GM23338 (cell line): ENCODE data around the gene TARP.

ENCODE experiments used
- ATAC-seq: fragments of 200-7000 bp; cut with Tn5 transposase; 3 replicates; pipeline ENCODE4 v1.9.1; 2020
- DNase-seq: peaks from one replicate; pipeline ENCODE4 v3.0.0-alpha.2; 2015; ENCODE audit warnings: low spot score
- H2AFZ ChIP-seq: fragments of 200-600 bp; sonication (generic); 2 replicates; pipeline ENCODE4 v1.8.0; 2016; ENCODE audit warnings: antibody characterized with exemption, mild to moderate bottlenecking, moderate library complexity
- H3F3A ChIP-seq: fragments of 200-600 bp; sonication (generic); replicated peaks from 2 replicates; pipeline ENCODE4 v1.8.0; 2017; ENCODE audit warnings: antibody characterized with exemption, mixed run types, low read depth
- H3K27ac ChIP-seq: fragments of 200-600 bp; sonication (generic); 2 replicates; pipeline ENCODE4 v1.6.1; 2016; ENCODE audit warnings: low read depth
- H3K27me3 ChIP-seq: fragments of 200-600 bp; sonication (generic); 2 replicates; pipeline ENCODE4 v1.8.0; 2016; ENCODE audit warnings: mild to moderate bottlenecking, mixed run types, moderate library complexity; ENCODE audit not compliant: insufficient read depth
- H3K36me3 ChIP-seq: fragments of 200-600 bp; sonication (generic); 2 replicates; pipeline ENCODE4 v1.8.0; 2016; ENCODE audit warnings: mild to moderate bottlenecking; ENCODE audit not compliant: insufficient read depth
- H3K4me1 ChIP-seq: fragments of 200-600 bp; sonication (generic); 2 replicates; pipeline ENCODE4 v1.8.0; 2016; ENCODE audit warnings: mild to moderate bottlenecking, moderate library complexity; ENCODE audit not compliant: insufficient read depth
- H3K4me2 ChIP-seq: fragments of 200-600 bp; sonication (generic); 2 replicates; pipeline ENCODE4 v1.7.1; 2017; ENCODE audit warnings: mixed run types
- H3K4me3 ChIP-seq: fragments of 200-600 bp; sonication (generic); 2 replicates; pipeline ENCODE4 v1.6.1; 2016; ENCODE audit warnings: mixed run types
- H3K79me2 ChIP-seq: fragments of 200-600 bp; sonication (generic); replicated peaks from 2 replicates; pipeline ENCODE4 v1.8.0; 2017; ENCODE audit warnings: mild to moderate bottlenecking; ENCODE audit not compliant: insufficient read depth
- H3K9me2 ChIP-seq: fragments of 200-600 bp; sonication (generic); 2 replicates; pipeline ENCODE4 v1.8.0; 2017; ENCODE audit not compliant: insufficient read depth
- H4K20me1 ChIP-seq: fragments of 200-600 bp; sonication (generic); replicated peaks from 2 replicates; pipeline ENCODE4 v1.8.0; 2017; ENCODE audit warnings: mild to moderate bottlenecking; ENCODE audit not compliant: insufficient read depth
- H3K27ac Mint-ChIP-seq: 2 replicates; pipeline ENCODE4 v1.8.0; 2020; ENCODE audit warnings: inconsistent platforms, mild to moderate bottlenecking, moderate library complexity, mixed read lengths
- H3K27me3 Mint-ChIP-seq: 3 replicates; pipeline ENCODE4 v1.8.0; 2022; ENCODE audit warnings: low read depth, mild to moderate bottlenecking, moderate library complexity, mixed read lengths, inconsistent platforms; ENCODE audit not compliant: insufficient read depth, poor library complexity
- H3K36me3 Mint-ChIP-seq: 3 replicates; pipeline ENCODE4 v1.8.0; 2021; ENCODE audit warnings: low read depth, mild to moderate bottlenecking, inconsistent platforms, moderate library complexity, mixed read lengths
- H3K4me1 Mint-ChIP-seq: 3 replicates; pipeline ENCODE4 v1.8.0; 2020; ENCODE audit warnings: mild to moderate bottlenecking, inconsistent platforms, mixed read lengths
- H3K4me3 Mint-ChIP-seq: 3 replicates; pipeline ENCODE4 v1.8.0; 2021; ENCODE audit warnings: moderate library complexity, mild to moderate bottlenecking, inconsistent platforms, mixed read lengths
- H3K9me3 Mint-ChIP-seq: 3 replicates; pipeline ENCODE4 v1.8.0; 2020; ENCODE audit warnings: moderate library complexity, mild to moderate bottlenecking, inconsistent platforms, mixed read lengths
- CREB1 ChIP-seq: fragments of 250-450 bp; sonication (Bioruptor Pico); IDR thresholded peaks from 2 replicates; pipeline ENCODE4 v1.5.0; 2020; ENCODE audit warnings: low read depth, mild to moderate bottlenecking, moderate library complexity
- EZH2 ChIP-seq: fragments of 200-600 bp; sonication (generic); IDR thresholded peaks from one replicate; pipeline ENCODE4 v1.8.0; 2017; ENCODE audit warnings: antibody characterized with exemption, mild to moderate bottlenecking, low read depth; ENCODE audit not compliant: unreplicated experiment
- EZH2phosphoT487 ChIP-seq: fragments of 200-600 bp; sonication (generic); IDR thresholded peaks from one replicate; pipeline ENCODE4 v1.8.1; 2018; ENCODE audit warnings: antibody characterized with exemption; ENCODE audit not compliant: unreplicated experiment
- JUNB ChIP-seq: IDR thresholded peaks from one replicate; pipeline ENCODE4 v1.6.1; 2016; ENCODE audit warnings: antibody characterized with exemption; ENCODE audit not compliant: unreplicated experiment
- NANOG ChIP-seq: IDR thresholded peaks from 2 replicates; pipeline ENCODE4 v1.6.1; 2016; ENCODE audit warnings: antibody characterized with exemption, borderline replicate concordance
- POLR2AphosphoS5 ChIP-seq: IDR thresholded peaks from 2 replicates; pipeline ENCODE4 v1.6.1; 2016; ENCODE audit warnings: antibody characterized with exemption, low read depth
- STAT1 ChIP-seq: IDR thresholded peaks from one replicate; pipeline ENCODE4 v1.6.1; 2016; ENCODE audit warnings: antibody characterized with exemption; ENCODE audit not compliant: unreplicated experiment
- ZNF114 ChIP-seq: fragments of 250-450 bp; sonication (Bioruptor Pico); IDR thresholded peaks from 2 replicates; pipeline ENCODE4 v1.5.0; 2020; ENCODE audit warnings: mild to moderate bottlenecking, moderate library complexity
- ZNF331 ChIP-seq: fragments of 250-450 bp; sonication (Bioruptor Pico); IDR thresholded peaks from 2 replicates; pipeline ENCODE4 v1.5.0; 2020; ENCODE audit warnings: low read depth, mild to moderate bottlenecking, moderate library complexity
- TF ChIP-seq, protein P1 (sequence below), 2 experiments: fragments of 200-600 bp in 1 of 2; sonication (generic) in 1 of 2; conservative IDR thresholded peaks; 2 replicates each; pipeline versions ENCODE4 v1.5.1 to v1.6.1; 2016 to 2017; ENCODE audit warnings: antibody characterized with exemption in 2 of 2, low read depth in 2 of 2, mild to moderate bottlenecking in 2 of 2, moderate library complexity in 1 of 2
- TF ChIP-seq, protein P2 (sequence below): fragments of 250-450 bp; sonication (Bioruptor Pico); IDR thresholded peaks from 2 replicates; pipeline ENCODE4 v1.5.0; 2020; ENCODE audit warnings: mild to moderate bottlenecking, moderate library complexity
- TF ChIP-seq, protein P3 (sequence below): IDR thresholded peaks from 2 replicates; pipeline ENCODE4 v1.6.1; 2016; ENCODE audit warnings: antibody characterized with exemption

The TARP gene

DNA sequence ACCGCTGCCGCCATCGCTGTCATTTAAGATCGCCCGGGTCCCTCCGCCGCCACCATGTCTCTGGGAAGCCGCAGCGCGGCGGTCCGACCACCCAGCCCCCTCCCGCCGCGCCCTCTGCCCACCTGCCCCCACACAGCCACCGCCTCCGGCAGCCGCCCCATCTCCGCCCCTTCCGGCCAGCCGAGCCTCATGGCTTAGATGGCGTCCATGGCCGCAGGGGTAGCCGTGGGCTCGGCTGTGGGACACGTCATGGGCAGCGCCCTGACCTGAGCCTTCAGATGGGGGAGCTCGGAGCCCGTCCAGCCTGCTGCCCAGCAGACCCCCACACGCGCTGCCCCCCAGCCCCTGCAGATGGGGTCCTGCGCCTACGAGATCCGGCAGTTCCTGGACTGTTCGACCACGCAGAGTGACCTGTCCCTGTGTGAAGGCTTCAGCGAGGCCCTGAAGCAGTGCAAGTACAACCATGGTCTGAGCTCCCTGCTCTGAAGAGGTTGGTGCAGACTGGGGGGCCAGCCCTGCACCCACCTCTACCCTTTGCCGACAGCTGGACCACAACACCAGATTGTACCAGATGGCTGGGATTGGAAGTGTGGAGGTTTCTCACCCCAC, 38.0 kb upstream of the TARP start:
- Histone ChIP-seq H4K20me1 (no peaks in the 10 kb centered on the region), H3K79me2 (no peaks in the 10 kb centered on the region), H3K27me3 (no peaks in the 10 kb centered on the region), H3K27ac (no peak overlapping the region), H3K4me2 (peak overlapping the region; percentile 71), H3K4me3 (peak overlapping the region; percentile 51), H3K9me2 (no peaks in the 10 kb centered on the region), H3F3A (no peaks in the 10 kb centered on the region), H2AFZ (peak overlapping the region; percentile 83; the same call in 1 of the 2 replicates), H3K4me1 (peaks cover 7% of the 10 kb centered on the region), H3K36me3 (no peaks in the 10 kb centered on the region)
- DNase-seq (peak; percentile 76), ATAC-seq (peak; percentile 94)
- Mint-ChIP-seq H3K36me3 (no peaks in the 10 kb centered on the region), H3K27me3 (peaks cover 2% of the 10 kb centered on the region), H3K4me3 (peak overlapping the region; percentile 71), H3K4me1 (peaks cover 3% of the 10 kb centered on the region; the same call in 2 of the 3 replicates), H3K27ac (no peak overlapping the region; the same call in 1 of the 2 replicates), H3K9me3 (no peaks in the 10 kb centered on the region)
- TF ChIP-seq NANOG (no peak), POLR2AphosphoS5 (peak; percentile 81)

DNA sequence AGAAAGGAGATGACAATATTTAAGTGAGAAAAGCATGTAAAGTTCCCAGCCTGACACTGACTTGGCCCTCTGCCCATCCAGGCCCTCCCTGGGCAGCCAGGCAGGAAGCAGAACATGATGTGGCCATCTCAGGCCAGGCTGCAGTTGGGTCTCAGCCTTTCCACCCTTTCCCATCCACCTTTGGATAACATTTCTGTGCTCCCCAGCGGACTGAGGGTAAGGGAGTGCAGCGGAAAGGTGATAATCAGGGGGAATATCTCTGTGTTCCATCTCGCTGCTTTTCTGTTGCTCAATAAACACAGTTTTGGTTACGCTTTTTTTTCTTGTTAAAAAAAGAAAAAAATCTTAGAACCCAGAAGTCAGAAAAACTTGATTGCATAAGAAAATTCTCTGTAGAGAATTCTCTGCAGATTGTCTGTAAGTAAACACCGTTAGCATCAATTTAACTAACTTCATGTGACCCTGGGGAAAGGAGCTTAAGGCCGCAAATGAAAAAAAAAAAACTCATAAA, 37.2 kb upstream of the TARP start:
- Mint-ChIP-seq H3K9me3 (no peaks in the 10 kb centered on the region), H3K4me3 (peak overlapping the region; percentile 71), H3K27ac (no peak overlapping the region), H3K36me3 (no peaks in the 10 kb centered on the region), H3K4me1 (peaks cover 3% of the 10 kb centered on the region; the same call in 2 of the 3 replicates), H3K27me3 (peaks cover 2% of the 10 kb centered on the region)
- Histone ChIP-seq H4K20me1 (no peaks in the 10 kb centered on the region), H3K27me3 (no peaks in the 10 kb centered on the region), H3K4me3 (peak overlapping the region; percentile 51), H3K27ac (no peak overlapping the region), H3K79me2 (no peaks in the 10 kb centered on the region), H3K9me2 (no peaks in the 10 kb centered on the region), H3K4me1 (peaks cover 7% of the 10 kb centered on the region), H3K36me3 (no peaks in the 10 kb centered on the region), H2AFZ (peak overlapping the region; percentile 83), H3F3A (no peaks in the 10 kb centered on the region), H3K4me2 (peak overlapping the region; percentile 71)
- DNase-seq (no peak), ATAC-seq (peak; percentile 37; the same call in 2 of the 3 replicates)
- no peak for TF ChIP-seq NANOG
- no peak for TF ChIP-seq JUNB
- TF ChIP-seq ZNF114 (CRISPR knock-in tag) = no peak
- TF ChIP-seq, protein P1, sequence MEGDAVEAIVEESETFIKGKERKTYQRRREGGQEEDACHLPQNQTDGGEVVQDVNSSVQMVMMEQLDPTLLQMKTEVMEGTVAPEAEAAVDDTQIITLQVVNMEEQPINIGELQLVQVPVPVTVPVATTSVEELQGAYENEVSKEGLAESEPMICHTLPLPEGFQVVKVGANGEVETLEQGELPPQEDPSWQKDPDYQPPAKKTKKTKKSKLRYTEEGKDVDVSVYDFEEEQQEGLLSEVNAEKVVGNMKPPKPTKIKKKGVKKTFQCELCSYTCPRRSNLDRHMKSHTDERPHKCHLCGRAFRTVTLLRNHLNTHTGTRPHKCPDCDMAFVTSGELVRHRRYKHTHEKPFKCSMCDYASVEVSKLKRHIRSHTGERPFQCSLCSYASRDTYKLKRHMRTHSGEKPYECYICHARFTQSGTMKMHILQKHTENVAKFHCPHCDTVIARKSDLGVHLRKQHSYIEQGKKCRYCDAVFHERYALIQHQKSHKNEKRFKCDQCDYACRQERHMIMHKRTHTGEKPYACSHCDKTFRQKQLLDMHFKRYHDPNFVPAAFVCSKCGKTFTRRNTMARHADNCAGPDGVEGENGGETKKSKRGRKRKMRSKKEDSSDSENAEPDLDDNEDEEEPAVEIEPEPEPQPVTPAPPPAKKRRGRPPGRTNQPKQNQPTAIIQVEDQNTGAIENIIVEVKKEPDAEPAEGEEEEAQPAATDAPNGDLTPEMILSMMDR (conservative IDR thresholded peaks at IDR 0.05; ENCODE audit: low read depth in 2 of 2) = no peak
- no peak for TF ChIP-seq POLR2AphosphoS5
- TF ChIP-seq EZH2phosphoT487 = no peak
- TF ChIP-seq, protein P2, sequence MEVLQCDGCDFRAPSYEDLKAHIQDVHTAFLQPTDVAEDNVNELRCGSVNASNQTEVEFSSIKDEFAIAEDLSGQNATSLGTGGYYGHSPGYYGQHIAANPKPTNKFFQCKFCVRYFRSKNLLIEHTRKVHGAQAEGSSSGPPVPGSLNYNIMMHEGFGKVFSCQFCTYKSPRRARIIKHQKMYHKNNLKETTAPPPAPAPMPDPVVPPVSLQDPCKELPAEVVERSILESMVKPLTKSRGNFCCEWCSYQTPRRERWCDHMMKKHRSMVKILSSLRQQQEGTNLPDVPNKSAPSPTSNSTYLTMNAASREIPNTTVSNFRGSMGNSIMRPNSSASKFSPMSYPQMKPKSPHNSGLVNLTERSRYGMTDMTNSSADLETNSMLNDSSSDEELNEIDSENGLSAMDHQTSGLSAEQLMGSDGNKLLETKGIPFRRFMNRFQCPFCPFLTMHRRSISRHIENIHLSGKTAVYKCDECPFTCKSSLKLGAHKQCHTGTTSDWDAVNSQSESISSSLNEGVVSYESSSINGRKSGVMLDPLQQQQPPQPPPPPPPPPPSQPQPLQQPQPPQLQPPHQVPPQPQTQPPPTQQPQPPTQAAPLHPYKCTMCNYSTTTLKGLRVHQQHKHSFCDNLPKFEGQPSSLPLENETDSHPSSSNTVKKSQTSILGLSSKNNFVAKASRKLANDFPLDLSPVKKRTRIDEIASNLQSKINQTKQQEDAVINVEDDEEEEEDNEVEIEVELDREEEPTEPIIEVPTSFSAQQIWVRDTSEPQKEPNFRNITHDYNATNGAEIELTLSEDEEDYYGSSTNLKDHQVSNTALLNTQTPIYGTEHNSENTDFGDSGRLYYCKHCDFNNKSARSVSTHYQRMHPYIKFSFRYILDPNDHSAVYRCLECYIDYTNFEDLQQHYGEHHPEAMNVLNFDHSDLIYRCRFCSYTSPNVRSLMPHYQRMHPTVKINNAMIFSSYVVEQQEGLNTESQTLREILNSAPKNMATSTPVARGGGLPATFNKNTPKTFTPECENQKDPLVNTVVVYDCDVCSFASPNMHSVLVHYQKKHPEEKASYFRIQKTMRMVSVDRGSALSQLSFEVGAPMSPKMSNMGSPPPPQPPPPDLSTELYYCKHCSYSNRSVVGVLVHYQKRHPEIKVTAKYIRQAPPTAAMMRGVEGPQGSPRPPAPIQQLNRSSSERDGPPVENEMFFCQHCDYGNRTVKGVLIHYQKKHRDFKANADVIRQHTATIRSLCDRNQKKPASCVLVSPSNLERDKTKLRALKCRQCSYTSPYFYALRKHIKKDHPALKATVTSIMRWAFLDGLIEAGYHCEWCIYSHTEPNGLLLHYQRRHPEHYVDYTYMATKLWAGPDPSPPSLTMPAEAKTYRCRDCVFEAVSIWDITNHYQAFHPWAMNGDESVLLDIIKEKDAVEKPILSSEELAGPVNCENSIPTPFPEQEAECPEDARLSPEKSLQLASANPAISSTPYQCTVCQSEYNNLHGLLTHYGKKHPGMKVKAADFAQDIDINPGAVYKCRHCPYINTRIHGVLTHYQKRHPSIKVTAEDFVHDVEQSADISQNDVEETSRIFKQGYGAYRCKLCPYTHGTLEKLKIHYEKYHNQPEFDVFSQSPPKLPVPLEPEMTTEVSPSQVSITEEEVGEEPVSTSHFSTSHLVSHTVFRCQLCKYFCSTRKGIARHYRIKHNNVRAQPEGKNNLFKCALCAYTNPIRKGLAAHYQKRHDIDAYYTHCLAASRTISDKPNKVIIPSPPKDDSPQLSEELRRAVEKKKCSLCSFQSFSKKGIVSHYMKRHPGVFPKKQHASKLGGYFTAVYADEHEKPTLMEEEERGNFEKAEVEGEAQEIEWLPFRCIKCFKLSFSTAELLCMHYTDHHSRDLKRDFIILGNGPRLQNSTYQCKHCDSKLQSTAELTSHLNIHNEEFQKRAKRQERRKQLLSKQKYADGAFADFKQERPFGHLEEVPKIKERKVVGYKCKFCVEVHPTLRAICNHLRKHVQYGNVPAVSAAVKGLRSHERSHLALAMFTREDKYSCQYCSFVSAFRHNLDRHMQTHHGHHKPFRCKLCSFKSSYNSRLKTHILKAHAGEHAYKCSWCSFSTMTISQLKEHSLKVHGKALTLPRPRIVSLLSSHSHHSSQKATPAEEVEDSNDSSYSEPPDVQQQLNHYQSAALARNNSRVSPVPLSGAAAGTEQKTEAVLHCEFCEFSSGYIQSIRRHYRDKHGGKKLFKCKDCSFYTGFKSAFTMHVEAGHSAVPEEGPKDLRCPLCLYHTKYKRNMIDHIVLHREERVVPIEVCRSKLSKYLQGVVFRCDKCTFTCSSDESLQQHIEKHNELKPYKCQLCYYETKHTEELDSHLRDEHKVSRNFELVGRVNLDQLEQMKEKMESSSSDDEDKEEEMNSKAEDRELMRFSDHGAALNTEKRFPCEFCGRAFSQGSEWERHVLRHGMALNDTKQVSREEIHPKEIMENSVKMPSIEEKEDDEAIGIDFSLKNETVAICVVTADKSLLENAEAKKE (CRISPR knock-in tag) = no peak
- no peak for TF ChIP-seq ZNF331 (CRISPR knock-in tag)
- no peak for TF ChIP-seq EZH2
- TF ChIP-seq CREB1 = no peak
- no peak for TF ChIP-seq STAT1
- TF ChIP-seq, protein P3, sequence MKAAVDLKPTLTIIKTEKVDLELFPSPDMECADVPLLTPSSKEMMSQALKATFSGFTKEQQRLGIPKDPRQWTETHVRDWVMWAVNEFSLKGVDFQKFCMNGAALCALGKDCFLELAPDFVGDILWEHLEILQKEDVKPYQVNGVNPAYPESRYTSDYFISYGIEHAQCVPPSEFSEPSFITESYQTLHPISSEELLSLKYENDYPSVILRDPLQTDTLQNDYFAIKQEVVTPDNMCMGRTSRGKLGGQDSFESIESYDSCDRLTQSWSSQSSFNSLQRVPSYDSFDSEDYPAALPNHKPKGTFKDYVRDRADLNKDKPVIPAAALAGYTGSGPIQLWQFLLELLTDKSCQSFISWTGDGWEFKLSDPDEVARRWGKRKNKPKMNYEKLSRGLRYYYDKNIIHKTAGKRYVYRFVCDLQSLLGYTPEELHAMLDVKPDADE = no peak
